Stomach smooth muscle (tissue), 2 donors: ENCODE measurements around the gene GRK3.

Source experiments
- H3K27ac ChIP-seq: one replicate; pipeline ENCODE4 v1.7.0; 2013; ENCODE audit warnings: mild to moderate bottlenecking, low read length, inconsistent platforms
- H3K27me3 ChIP-seq, 2 donors: one replicate each; pipeline ENCODE4 v1.7.0; 2013; ENCODE audit warnings: low read length in 2 of 2; ENCODE audit not compliant: insufficient read depth in 2 of 2, control insufficient read depth in 1 of 2
- H3K36me3 ChIP-seq, 2 donors: one replicate each; pipeline ENCODE4 v1.7.0; 2013; ENCODE audit warnings: low read length in 2 of 2; ENCODE audit not compliant: control insufficient read depth in 2 of 2, insufficient read depth in 2 of 2
- H3K4me1 ChIP-seq: one replicate; pipeline ENCODE4 v1.7.0; 2013; ENCODE audit warnings: low read length; ENCODE audit not compliant: control insufficient read depth, insufficient read depth
- H3K4me3 ChIP-seq, 2 donors: one replicate each; pipeline ENCODE4 v1.7.0; 2013; ENCODE audit warnings: low read length in 2 of 2
- H3K9ac ChIP-seq, 2 donors: one replicate each; pipeline ENCODE4 v1.7.0; 2013; ENCODE audit warnings: low read length in 2 of 2, mild to moderate bottlenecking in 1 of 2
- H3K9me3 ChIP-seq, 2 donors: one replicate each; pipeline ENCODE4 v1.7.0; 2013; ENCODE audit warnings: low read length in 2 of 2; ENCODE audit not compliant: control insufficient read depth in 2 of 2
- donor health status: healthy.
- donor health status: Pancreatic carcinoma.

GRK3 gene

GRCh38 chr22:25758316-25758715 is 193.8 kb downstream of the GRK3 start:
- no peaks in the 10 kb centered on the region for H3K9me3 ChIP-seq
- peaks cover 3% of the 10 kb centered on the region for H3K4me1 ChIP-seq
- H3K27ac ChIP-seq = no peak overlapping the region
- no peak overlapping the region for H3K4me3 ChIP-seq
- no peak overlapping the region for H3K9ac ChIP-seq
- H3K36me3 ChIP-seq = no peaks in the 10 kb centered on the region
- no peaks in the 10 kb centered on the region for H3K27me3 ChIP-seq

- no peaks in the 10 kb centered on the region for H3K36me3 ChIP-seq
- H3K27ac ChIP-seq = no peak overlapping the region
- H3K4me1 ChIP-seq = no peaks in the 10 kb centered on the region
Measured at GRCh38 chr22:25759825-25760231, 195.4 kb downstream of the GRK3 start.

GRCh38 chr22:25760294-25760693 is 195.8 kb downstream of the GRK3 start:
- Histone ChIP-seq H3K27ac (no peak overlapping the region), H3K27me3 (peaks cover 0 to 5% of the 10 kb centered on the region in 2 donors), H3K36me3 (no peaks in the 10 kb centered on the region), H3K4me1 (no peaks in the 10 kb centered on the region), H3K9me3 (no peaks in the 10 kb centered on the region), H3K9ac (no peak overlapping the region), H3K4me3 (no peak overlapping the region)

More at GRCh38 chr22:25759825-25760231, 195.4 kb downstream of the GRK3 start:
- no peak overlapping the region for H3K9ac ChIP-seq
- H3K27me3 ChIP-seq = peaks cover 0 to 5% of the 10 kb centered on the region in 2 donors
- H3K9me3 ChIP-seq = no peaks in the 10 kb centered on the region
- no peak overlapping the region for H3K4me3 ChIP-seq

GRCh38 chr22:25760848-25761595 is 196.5 kb downstream of the GRK3 start:
- Histone ChIP-seq H3K9ac (no peak overlapping the region), H3K27me3 (peaks cover 0 to 5% of the 10 kb centered on the region in 2 donors), H3K36me3 (no peaks in the 10 kb centered on the region), H3K27ac (no peak overlapping the region), H3K4me3 (no peak overlapping the region), H3K4me1 (no peaks in the 10 kb centered on the region), H3K9me3 (peaks cover 0 to 5% of the 10 kb centered on the region in 2 donors)

- no peak overlapping the region for H3K27ac ChIP-seq
- H3K9me3 ChIP-seq = peaks cover 0 to 15% of the 10 kb centered on the region in 2 donors
- H3K4me3 ChIP-seq = no peak overlapping the region
- H3K9ac ChIP-seq = no peak overlapping the region
- peaks cover 0 to 5% of the 10 kb centered on the region in 2 donors for H3K27me3 ChIP-seq
- no peaks in the 10 kb centered on the region for H3K36me3 ChIP-seq
- no peaks in the 10 kb centered on the region for H3K4me1 ChIP-seq
Measured at GRCh38 chr22:25762147-25762546, 197.7 kb downstream of the GRK3 start.

- Histone ChIP-seq H3K9me3 (peaks cover 3 to 15% of the 10 kb centered on the region in 2 donors), H3K4me3 (no peak overlapping the region), H3K27ac (no peak overlapping the region), H3K4me1 (no peaks in the 10 kb centered on the region), H3K36me3 (no peaks in the 10 kb centered on the region), H3K27me3 (peaks cover 0 to 5% of the 10 kb centered on the region in 2 donors), H3K9ac (no peak overlapping the region)
Measured at GRCh38 chr22:25763239-25763777, 198.8 kb downstream of the GRK3 start.

GRCh38 chr22:25764270-25765015 is 200.0 kb downstream of the GRK3 start:
- Histone ChIP-seq H3K27ac (no peak overlapping the region), H3K4me1 (no peaks in the 10 kb centered on the region), H3K27me3 (peaks cover 0 to 5% of the 10 kb centered on the region in 2 donors), H3K4me3 (no peak overlapping the region), H3K9me3 (peaks cover 3 to 15% of the 10 kb centered on the region in 2 donors), H3K36me3 (no peaks in the 10 kb centered on the region), H3K9ac (no peak overlapping the region)

GRCh38 chr22:25765016-25765367 is 200.5 kb downstream of the GRK3 start:
- Histone ChIP-seq H3K4me1 (no peaks in the 10 kb centered on the region), H3K36me3 (no peaks in the 10 kb centered on the region), H3K4me3 (no peak overlapping the region), H3K27ac (no peak overlapping the region), H3K9ac (no peak overlapping the region), H3K9me3 (peaks cover 3 to 15% of the 10 kb centered on the region in 2 donors), H3K27me3 (peaks cover 0 to 5% of the 10 kb centered on the region in 2 donors)

- Histone ChIP-seq H3K4me3 (no peak overlapping the region), H3K36me3 (no peaks in the 10 kb centered on the region), H3K27me3 (peaks cover 0 to 5% of the 10 kb centered on the region in 2 donors), H3K9me3 (peaks cover 3 to 15% of the 10 kb centered on the region in 2 donors), H3K27ac (no peak overlapping the region), H3K9ac (no peak overlapping the region), H3K4me1 (no peaks in the 10 kb centered on the region)
Measured at GRCh38 chr22:25765801-25766200, 201.3 kb downstream of the GRK3 start.

- H3K27ac ChIP-seq = no peak overlapping the region
- no peak overlapping the region for H3K9ac ChIP-seq
- peaks cover 0 to 5% of the 10 kb centered on the region in 2 donors for H3K27me3 ChIP-seq
- no peak overlapping the region for H3K4me3 ChIP-seq
- H3K36me3 ChIP-seq = no peaks in the 10 kb centered on the region
- no peaks in the 10 kb centered on the region for H3K4me1 ChIP-seq
- H3K9me3 ChIP-seq = peaks cover 3 to 15% of the 10 kb centered on the region in 2 donors
Measured at GRCh38 chr22:25766418-25766817, 201.9 kb downstream of the GRK3 start.
